Muscle layer of colon (tissue), 2 donors: ENCODE results near the gene SCAMP2.
"Not testable (repeated sequence)": the region's sequence is repeated elsewhere in the genome, so short reads cannot be mapped to it uniquely, and the experiment has no call there.

Experiments
- H3K27ac ChIP-seq: one replicate; pipeline ENCODE4 v1.7.0; 2013; ENCODE audit warnings: low read depth, mild to moderate bottlenecking, low read length, moderate library complexity
- H3K27me3 ChIP-seq, 2 donors: one replicate each; pipeline ENCODE4 v1.7.0; 2013; ENCODE audit warnings: low read length in 2 of 2, mild to moderate bottlenecking in 2 of 2; ENCODE audit not compliant: insufficient read depth in 2 of 2, control insufficient read depth in 1 of 2
- H3K36me3 ChIP-seq: one replicate; pipeline ENCODE4 v1.7.0; 2013; ENCODE audit warnings: mild to moderate bottlenecking, low read length; ENCODE audit not compliant: insufficient read depth
- H3K4me1 ChIP-seq: one replicate; pipeline ENCODE4 v1.7.0; 2013; ENCODE audit warnings: mild to moderate bottlenecking, low read length; ENCODE audit not compliant: insufficient read depth
- H3K4me3 ChIP-seq, 2 donors: one replicate each; pipeline ENCODE4 v1.7.0; 2013; ENCODE audit warnings: low read length in 2 of 2, low read depth in 1 of 2, mild to moderate bottlenecking in 1 of 2, moderate library complexity in 1 of 2
- H3K9ac ChIP-seq: one replicate; pipeline ENCODE4 v1.7.0; 2013; ENCODE audit warnings: low read length
- H3K9me3 ChIP-seq: one replicate; pipeline ENCODE4 v1.7.0; 2013; ENCODE audit warnings: mild to moderate bottlenecking, low read length
- donor health status: abdominal sarcoma.
- donor health status: Adenocarcinoma of cecum.

SCAMP2 gene

DNA sequence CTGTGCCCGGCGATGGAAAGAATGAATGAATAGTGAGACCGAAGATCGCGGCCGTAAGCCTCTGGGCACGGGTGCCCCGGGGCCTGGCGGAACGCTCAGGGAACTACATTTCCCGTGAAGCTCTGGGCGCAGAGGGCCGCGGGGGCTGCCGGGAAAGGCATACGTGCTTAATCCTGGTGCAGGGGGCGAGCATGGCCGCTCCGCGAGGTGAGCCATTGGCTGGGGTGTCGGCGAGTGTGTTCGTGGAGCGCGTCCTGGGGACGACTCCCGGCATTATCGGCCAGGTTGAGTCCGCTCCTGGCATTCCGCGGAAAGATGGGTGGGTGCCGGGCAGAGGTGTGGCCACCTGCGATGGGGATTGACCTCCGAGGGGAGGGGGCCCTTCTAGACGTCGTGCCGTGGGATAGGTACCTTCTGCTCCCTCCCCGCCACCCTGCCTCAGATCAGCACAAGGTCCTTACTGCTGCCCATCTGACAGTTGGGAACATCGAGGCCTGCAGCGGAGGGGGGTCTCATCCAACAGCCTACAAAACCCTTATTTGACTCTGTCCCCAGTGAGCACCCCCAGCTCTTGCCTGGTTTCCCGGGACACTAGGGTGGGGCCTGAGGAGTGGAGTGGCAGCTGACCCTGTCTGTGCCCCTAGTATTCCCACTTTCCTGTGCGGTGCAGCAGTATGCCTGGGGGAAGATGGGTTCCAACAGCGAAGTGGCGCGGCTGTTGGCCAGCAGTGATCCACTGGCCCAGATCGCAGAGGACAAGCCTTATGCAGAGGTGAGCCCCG lies 16.9 kb upstream of the SCAMP2 start, which contains the start of gene MPI:
Gene MPI (plus strand): TSS at position 160 of the 782 bp plus-strand sequence. CDS start 32 bp downstream, at position 192.
- Histone ChIP-seq H3K4me1 (peaks cover 19% of the 10 kb centered on the region), H3K4me3 (peak within 1 kb of the TSS; percentile 75 to 78), H3K27me3 (no peaks in the 10 kb centered on the region), H3K9ac (peak within 1 kb of the TSS; percentile 86), H3K27ac (peak within 1 kb of the TSS; percentile 81), H3K36me3 (peaks cover 17% of the 10 kb centered on the region), H3K9me3 (no peaks in the 10 kb centered on the region)

- Histone ChIP-seq H3K36me3 (peaks cover 17% of the 10 kb centered on the region), H3K27ac (peak overlapping the region; percentile 81), H3K9me3 (no peaks in the 10 kb centered on the region), H3K27me3 (no peaks in the 10 kb centered on the region), H3K4me3 (peak overlapping the region; percentile 75 to 78), H3K4me1 (peaks cover 19% of the 10 kb centered on the region), H3K9ac (peak overlapping the region; percentile 86)
Measured at GRCh38 chr15:74889390-74889882, 16.3 kb upstream of the SCAMP2 start.

DNA sequence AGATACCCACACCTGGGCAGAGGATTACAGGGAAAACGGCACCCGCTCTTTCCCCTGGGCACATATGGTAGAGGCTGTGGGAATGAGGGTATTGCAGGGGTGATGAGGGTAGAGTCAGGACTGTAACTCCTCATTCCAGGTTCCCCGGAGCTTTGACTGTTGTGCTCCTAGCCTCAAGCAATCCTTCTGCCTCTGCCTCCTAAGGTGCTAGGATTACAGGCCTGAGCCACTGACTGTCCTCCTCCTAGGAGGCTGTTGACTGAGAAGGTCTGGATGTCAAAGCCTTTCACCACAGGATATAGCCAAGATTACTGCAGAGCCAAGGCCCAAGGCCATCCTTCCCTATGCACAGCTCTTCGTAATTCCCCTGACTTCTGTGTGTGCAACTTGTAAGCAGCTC lies 15.6 kb upstream of the SCAMP2 start:
- no peaks in the 10 kb centered on the region for H3K27me3 ChIP-seq
- H3K27ac ChIP-seq: peak overlapping the region; percentile 34
- no peak overlapping the region for H3K4me3 ChIP-seq
- H3K36me3 ChIP-seq: peaks cover 17% of the 10 kb centered on the region
- H3K9me3 ChIP-seq: no peaks in the 10 kb centered on the region
- peaks cover 19% of the 10 kb centered on the region for H3K4me1 ChIP-seq
- H3K9ac ChIP-seq: no peak overlapping the region

DNA sequence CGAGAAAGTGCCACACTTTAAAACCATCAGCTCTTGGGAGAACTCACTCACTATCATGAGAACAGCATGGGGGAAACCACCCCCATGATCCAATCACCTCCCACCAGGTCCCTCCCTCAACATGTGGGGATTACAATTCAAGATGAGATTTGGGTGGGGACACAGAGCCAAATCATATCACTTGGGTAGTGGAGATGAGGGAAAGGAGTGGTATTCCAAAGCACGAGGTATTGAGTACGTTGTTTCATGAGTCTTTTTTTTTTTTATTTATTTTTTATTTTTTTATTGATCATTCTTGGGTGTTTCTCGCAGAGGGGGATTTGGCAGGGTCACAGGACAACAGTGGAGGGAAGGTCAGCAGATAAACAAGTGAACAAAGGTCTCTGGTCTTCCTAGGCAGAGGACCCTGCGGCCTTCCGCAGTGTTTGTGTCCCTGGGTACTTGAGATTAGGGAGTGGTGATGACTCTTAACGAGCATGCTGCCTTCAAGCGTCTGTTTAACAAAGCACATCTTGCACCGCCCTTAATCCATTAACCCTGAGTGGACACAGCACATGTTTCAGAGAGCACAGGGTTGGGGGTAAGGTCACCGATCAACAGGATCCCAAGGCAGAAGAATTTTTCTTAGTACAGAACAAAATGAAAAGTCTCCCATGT lies 14.5 kb upstream of the SCAMP2 start:
- H3K9ac ChIP-seq, H3K27me3 ChIP-seq, H3K4me3 ChIP-seq, H3K27ac ChIP-seq, H3K9me3 ChIP-seq, H3K36me3 ChIP-seq: not testable (repeated sequence)
- H3K4me1 ChIP-seq: peaks cover 19% of the 10 kb centered on the region

- H3K36me3 ChIP-seq: no peaks in the 10 kb centered on the region
- H3K4me3 ChIP-seq: no peak overlapping the region
- no peaks in the 10 kb centered on the region for H3K27me3 ChIP-seq
- no peaks in the 10 kb centered on the region for H3K9me3 ChIP-seq
- peaks cover 15% of the 10 kb centered on the region for H3K4me1 ChIP-seq
- no peak overlapping the region for H3K27ac ChIP-seq
- no peak overlapping the region for H3K9ac ChIP-seq
Measured at GRCh38 chr15:74885461-74885860, 12.3 kb upstream of the SCAMP2 start.

GRCh38 chr15:74884428-74885223 lies 11.5 kb upstream of the SCAMP2 start:
- no peaks in the 10 kb centered on the region for H3K9me3 ChIP-seq
- no peaks in the 10 kb centered on the region for H3K36me3 ChIP-seq
- H3K4me3 ChIP-seq: no peak overlapping the region
- no peak overlapping the region for H3K27ac ChIP-seq
- H3K4me1 ChIP-seq: peaks cover 11% of the 10 kb centered on the region
- no peak overlapping the region for H3K9ac ChIP-seq
- H3K27me3 ChIP-seq: no peaks in the 10 kb centered on the region

GRCh38 chr15:74882528-74882927 lies 9.4 kb upstream of the SCAMP2 start:
- H3K36me3 ChIP-seq: no peaks in the 10 kb centered on the region
- no peak overlapping the region for H3K27ac ChIP-seq

DNA sequence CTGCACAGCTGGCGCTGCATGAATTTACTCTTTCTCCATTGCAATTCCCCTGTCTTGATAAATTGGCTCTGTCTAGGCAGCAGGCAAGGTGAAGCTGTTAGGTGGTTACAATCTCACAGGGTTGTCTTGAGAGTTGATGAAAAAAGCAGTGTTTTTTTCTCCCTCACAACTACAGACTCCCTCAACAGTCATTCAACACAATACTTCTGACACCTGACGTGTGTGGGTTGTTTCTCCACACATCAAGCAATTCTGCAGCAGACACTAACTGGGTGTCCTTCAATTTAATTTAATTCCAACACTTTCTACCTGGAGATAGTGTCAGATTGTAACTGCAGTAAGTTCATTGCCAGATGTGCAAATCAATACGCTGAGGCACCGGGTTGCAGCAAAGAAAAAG lies 5.1 kb upstream of the SCAMP2 start:
- H3K27ac ChIP-seq: no peak overlapping the region
- no peaks in the 10 kb centered on the region for H3K27me3 ChIP-seq
- H3K4me1 ChIP-seq: peaks cover 3% of the 10 kb centered on the region
- no peak overlapping the region for H3K4me3 ChIP-seq
- H3K9ac ChIP-seq: no peak overlapping the region
- no peaks in the 10 kb centered on the region for H3K9me3 ChIP-seq
- no peaks in the 10 kb centered on the region for H3K36me3 ChIP-seq

More at GRCh38 chr15:74882528-74882927, 9.4 kb upstream of the SCAMP2 start:
- no peaks in the 10 kb centered on the region for H3K9me3 ChIP-seq
- H3K9ac ChIP-seq: no peak overlapping the region
- no peaks in the 10 kb centered on the region for H3K4me1 ChIP-seq
- H3K4me3 ChIP-seq: no peak overlapping the region
- no peaks in the 10 kb centered on the region for H3K27me3 ChIP-seq

DNA sequence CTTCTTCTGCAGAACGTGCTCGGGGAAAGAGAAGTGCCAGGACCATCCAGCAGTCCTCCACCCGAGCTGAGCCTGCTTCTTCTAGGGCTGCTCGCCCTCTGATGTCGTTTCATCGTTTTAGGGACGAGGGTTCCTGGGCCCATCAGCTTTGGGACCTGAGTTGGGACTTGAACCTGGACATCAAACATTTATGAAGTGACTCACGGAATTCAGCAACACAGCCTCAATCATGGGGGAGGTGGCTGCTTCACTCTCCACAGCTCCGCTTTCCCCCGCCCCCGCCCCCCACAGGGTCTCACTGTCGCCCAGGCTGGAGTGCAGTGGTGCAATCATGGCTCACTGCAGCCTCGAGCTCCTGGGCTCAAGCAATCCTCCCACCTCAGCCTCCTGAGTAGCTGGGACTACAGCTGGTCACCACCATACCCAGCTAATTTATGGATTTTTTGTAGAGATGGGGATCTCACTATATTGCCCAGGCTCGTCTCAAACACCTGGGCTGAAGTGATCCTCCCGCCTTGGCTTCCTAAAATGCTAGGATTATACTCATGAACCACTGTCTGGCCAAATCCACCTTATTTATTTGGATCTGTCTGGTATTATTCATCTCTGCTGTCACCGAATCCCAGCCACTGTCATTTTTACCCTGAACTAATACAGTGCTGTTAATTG lies 725 bp upstream of the SCAMP2 start:
- peak overlapping the region; percentile 90 for H3K27ac ChIP-seq
- H3K4me3 ChIP-seq: peak overlapping the region; percentile 36 to 90
- H3K9me3 ChIP-seq: no peaks in the 10 kb centered on the region
- H3K27me3 ChIP-seq: no peaks in the 10 kb centered on the region
- peak overlapping the region; percentile 68 for H3K9ac ChIP-seq
- H3K4me1 ChIP-seq: peaks cover 31% of the 10 kb centered on the region
- no peaks in the 10 kb centered on the region for H3K36me3 ChIP-seq

- Histone ChIP-seq H3K4me3 (peak overlapping the region; percentile 94 to 99), H3K4me1 (peaks cover 31% of the 10 kb centered on the region), H3K27ac (peak overlapping the region; percentile 96), H3K27me3 (no peaks in the 10 kb centered on the region), H3K9me3 (no peaks in the 10 kb centered on the region), H3K36me3 (peaks cover 7% of the 10 kb centered on the region), H3K9ac (peak overlapping the region; percentile 89)
Measured at GRCh38 chr15:74872702-74873035, 496 bp downstream of the SCAMP2 start.
